ENCODE data around the gene ABCA12.
"Not testable (repeated sequence)": the region's sequence is repeated elsewhere in the genome, so short reads cannot be mapped to it uniquely, and the experiment has no call there.

The ABCA12 gene, protein sequence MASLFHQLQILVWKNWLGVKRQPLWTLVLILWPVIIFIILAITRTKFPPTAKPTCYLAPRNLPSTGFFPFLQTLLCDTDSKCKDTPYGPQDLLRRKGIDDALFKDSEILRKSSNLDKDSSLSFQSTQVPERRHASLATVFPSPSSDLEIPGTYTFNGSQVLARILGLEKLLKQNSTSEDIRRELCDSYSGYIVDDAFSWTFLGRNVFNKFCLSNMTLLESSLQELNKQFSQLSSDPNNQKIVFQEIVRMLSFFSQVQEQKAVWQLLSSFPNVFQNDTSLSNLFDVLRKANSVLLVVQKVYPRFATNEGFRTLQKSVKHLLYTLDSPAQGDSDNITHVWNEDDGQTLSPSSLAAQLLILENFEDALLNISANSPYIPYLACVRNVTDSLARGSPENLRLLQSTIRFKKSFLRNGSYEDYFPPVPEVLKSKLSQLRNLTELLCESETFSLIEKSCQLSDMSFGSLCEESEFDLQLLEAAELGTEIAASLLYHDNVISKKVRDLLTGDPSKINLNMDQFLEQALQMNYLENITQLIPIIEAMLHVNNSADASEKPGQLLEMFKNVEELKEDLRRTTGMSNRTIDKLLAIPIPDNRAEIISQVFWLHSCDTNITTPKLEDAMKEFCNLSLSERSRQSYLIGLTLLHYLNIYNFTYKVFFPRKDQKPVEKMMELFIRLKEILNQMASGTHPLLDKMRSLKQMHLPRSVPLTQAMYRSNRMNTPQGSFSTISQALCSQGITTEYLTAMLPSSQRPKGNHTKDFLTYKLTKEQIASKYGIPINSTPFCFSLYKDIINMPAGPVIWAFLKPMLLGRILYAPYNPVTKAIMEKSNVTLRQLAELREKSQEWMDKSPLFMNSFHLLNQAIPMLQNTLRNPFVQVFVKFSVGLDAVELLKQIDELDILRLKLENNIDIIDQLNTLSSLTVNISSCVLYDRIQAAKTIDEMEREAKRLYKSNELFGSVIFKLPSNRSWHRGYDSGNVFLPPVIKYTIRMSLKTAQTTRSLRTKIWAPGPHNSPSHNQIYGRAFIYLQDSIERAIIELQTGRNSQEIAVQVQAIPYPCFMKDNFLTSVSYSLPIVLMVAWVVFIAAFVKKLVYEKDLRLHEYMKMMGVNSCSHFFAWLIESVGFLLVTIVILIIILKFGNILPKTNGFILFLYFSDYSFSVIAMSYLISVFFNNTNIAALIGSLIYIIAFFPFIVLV (N-terminal part only)

DNA sequence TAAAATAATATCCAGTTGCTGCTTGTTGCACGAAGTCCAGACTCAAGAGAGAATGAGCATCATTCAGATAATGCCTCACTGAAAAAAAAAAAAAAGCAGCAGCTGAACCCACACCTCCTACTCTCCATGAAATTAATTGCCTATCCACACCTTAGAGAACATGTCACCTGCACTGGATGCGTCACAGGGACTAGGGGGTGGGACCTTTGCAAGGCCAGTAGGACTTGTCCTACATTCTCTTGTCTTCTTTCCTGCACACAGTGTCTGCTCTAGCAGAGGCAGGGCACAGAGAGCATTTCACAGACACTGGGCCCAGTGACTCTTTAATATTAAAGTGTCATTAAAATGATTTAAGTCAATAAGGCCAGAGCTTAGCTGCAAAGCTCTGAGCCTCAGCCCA lies at the start of gene ABCA12:
TSS of gene ABCA12 (minus strand) at position 148 of the 400 bp plus-strand sequence. CDS start 418 bp downstream, outside the sequence.
- DNase-seq: no peak

DNA sequence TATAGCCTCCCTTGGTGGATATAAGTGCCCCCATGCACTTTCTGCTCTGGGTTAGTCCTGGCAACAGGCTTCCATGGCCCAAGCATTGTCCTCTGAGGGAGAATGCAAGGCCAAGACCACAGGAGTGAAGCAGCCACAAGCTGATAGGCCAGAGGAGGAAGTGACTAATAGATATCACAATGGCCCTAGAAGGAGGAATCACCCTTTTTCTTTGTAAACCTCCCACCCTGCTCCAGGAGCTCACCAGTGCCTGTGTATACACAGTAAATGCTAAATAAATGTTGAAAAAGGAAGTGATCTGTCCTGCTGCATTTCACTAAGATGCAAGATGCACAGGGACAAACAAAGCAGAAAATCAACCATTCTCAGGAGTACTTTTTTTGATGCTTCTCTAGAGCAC lies 49.7 kb upstream of the ABCA12 start:
- DNase-seq: no peak

DNA sequence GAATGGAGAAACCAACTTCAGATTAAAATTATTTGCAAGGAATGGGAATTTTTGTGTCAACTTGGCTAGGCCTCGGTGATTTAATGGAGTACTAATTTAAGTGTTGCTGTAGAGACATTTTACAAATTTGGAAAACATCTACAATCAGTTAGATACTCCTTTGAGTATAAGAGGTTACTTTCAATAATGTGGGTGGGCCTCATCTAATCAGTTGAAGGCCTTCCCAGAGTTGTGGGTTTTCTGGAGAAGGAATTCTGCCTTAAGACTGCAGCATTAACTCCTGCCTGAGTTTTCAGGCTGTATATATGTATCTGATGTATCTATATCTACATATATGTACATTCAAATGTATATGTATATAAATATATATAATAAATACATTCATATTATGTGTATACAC lies 47.6 kb upstream of the ABCA12 start:
- no peak for DNase-seq

DNA sequence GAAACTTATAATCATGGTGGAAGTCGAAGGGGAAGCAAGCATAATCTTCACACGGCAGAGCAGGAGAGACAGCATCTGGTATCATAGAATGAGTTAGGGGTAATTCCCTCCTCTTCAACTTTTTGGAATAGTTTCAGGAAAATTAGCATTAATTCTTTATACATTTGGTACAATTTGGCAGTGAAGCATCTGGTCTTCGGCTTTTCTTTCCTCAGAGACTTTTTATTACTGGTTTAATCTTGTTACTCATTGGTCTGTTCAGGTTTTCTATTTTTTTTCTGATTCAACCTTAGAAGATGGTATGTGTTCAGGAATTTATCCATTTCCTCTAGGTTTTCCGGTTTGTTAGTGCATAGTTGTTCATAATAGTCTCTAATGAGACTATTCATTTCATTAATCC lies 39.7 kb upstream of the ABCA12 start:
- DNase-seq: no peak

DNA sequence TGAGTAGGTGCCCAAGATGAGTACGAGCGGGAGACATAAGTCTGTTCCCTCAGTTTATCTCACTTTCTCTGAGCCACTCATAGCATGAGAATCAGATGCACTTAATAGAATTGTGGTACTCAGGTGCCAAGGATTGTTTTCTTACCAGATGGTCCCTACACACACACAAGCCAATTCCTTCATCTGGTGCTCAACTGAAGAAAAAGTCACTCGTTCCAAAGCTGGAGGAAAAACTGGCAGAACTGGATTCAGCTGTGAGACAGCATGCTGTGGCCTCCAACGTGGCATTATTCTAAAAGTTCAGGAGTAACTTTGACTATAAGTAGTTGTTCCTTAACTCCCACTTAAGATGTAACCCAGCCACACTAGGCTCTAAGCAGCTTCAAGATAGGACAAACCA lies 33.4 kb upstream of the ABCA12 start:
- no peak for DNase-seq

DNA sequence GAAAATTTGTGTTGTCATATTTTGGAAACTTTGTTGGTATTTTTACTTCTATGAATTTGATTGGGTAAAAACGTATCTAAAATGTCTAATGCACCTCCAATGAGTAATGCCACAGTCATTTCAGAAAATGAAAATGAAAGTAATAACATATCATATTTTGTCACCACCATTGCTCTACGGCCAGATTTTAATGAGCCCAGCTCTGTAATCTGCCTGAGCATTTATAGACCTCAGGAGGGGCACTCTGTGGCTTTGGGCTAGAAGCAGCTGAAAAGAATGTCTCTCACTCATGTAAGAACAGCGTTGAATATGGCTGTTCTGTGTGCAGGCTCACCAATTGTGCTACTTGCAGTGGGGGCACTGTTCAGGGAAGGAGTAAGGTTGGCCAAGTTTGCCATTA lies 32.7 kb upstream of the ABCA12 start:
- no peak for DNase-seq

DNA sequence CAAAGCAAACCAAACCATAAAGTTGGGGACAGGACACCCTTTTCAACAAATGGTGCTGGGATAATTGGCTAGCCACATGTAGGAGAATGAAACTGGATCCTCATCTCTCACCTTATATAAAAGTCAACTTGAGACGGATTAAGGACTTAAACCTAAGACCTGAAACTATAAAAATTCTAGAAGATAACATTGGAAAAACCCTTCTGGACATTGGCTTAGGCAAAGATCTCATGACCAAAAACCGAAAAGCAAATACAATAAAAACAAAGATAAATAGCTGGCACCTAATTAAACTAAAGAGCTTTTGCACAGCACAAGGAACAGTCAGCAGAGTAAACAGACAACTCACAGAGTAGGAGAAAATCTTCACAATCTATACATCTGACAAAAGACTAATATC lies 28.1 kb upstream of the ABCA12 start:
- DNase-seq: not testable (repeated sequence)

DNA sequence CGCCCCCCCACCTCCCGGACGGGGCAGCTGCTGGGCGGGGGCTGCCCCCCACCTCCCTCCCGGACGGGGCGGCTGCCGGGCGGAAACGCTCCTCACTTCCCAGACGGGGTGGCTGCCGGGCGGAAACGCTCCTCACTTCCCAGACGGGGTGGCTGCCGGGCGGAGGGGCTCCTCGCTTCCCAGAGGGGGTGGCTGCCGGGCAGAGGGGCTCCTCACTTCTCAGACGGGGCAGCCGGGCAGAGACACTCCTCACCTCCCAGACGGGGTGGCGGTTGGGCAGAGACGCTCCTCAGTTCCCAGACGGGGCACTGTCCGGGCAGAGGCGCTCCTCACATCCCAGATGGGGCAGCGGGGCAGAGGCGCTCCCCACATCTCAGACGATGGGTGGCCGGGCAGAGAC lies 24.9 kb upstream of the ABCA12 start:
- DNase-seq: not testable (repeated sequence)

DNA sequence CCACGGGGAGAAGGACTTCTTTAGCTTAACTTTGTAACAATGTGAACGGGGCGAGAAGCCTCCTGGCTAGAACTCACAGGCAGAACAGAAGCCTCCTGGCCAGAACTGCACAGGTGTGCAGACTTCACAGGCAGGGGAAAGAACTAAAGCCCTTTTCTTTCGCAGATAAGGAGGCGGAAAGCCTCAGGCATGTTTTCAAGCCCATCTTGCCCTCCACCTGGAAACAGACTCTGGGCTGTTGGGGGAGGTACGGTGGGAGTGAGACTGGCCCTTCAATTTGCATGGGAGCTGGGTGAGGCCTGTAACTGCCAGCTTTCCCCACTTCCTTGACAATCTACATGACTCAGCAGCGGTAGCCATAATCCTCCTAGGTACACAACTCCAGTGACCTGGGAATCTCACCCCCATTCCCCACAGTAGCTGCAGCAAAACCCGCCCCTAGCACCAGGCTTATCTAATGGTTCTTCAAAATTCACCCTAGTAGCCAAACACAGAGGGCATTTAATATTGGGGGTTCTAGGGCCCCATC lies 22.9 kb upstream of the ABCA12 start:
- peak; percentile 73 for DNase-seq

DNA sequence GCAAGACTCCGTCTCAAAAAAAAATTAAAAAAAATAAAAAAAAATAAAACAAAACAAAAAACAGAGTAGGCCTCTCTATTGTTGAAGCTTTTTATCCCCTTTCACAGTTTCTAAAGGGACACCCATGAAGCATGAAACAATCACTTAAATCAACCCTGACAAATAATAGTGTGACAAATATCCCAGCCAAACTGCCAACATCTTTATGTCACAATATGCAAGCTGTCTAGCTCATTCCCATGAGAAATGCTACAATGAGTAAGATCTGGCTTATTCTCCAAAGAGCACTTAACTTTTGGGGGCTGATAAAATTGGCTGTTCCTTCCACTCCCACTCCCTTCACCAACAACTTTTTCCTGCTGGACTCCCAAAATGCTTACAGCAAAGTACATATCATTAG lies 21.7 kb upstream of the ABCA12 start:
- no peak for DNase-seq

DNA sequence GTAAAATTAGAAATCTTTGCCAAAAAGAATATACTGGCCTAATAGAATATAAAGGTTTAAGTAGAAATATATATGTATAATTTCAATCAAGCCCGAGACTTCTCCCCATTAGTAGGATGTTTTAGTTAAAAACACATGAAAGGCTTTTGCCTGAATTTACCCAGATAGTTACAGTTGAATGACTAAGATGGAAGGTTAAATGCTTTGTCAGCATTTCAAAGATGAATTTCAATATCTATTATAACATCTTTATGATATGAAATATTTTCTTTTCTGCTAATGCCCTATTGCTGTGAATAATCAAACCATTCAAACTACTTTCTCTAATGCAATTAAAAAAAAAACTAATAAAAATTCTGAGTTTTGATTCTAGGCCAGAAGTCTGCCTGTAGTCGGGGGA lies 18.0 kb upstream of the ABCA12 start:
- DNase-seq: no peak

DNA sequence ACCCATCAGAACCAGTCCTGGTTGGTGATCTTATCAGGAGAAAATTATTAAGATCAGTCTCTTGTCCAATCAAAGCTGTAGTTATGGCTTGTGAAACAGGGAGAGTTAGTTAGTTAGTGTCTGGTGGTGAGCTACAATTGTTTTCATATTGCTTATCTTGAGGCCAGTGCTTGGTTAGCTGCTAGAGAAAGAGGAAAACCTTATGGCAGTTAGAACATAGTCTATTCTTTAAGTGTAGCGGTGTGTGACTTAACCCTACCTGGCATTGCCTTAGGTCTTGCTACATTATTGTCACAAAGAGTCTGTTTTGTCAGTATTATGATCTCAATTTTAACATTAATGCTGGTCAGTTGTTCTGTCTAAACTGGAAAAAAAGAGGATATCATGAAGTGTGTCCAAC lies 11.5 kb upstream of the ABCA12 start:
- no peak for DNase-seq

DNA sequence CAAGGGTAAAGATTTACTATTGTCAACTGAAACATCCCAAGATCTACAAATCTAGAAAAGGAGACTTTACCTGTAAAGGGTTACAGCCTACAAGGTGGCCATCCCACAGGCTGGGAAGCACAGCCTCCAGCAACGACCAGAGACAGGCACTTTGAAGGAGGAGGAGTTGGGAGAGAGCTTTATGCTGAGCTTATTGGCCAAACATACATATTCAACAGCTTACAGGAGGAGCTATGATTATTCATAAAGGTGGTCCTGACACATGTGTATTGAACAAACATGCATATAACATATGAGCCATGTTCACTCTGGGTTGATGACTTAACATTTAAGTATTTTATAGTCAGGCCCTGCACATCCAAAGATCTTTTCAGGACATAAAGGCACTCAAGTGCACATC lies 11.1 kb upstream of the ABCA12 start:
- no peak for DNase-seq

DNA sequence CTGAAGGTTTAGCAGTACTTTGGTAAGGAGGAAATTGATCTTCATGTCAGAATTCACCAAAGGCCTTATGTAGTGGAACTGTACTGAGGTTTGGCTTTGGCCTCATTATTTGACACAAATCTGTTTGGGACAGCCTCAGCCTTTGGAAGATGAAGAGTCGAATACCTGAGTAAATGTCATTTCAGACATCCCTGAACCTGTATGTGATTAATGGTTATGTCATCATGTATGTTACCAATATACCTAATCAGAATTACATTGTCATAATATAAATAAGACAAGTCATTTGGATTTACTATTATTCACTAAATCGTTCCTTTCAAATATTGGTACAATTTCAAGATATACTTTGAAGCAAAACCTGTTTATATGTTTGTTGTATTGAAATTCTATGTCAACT lies 10.6 kb upstream of the ABCA12 start:
- no peak for DNase-seq

DNA sequence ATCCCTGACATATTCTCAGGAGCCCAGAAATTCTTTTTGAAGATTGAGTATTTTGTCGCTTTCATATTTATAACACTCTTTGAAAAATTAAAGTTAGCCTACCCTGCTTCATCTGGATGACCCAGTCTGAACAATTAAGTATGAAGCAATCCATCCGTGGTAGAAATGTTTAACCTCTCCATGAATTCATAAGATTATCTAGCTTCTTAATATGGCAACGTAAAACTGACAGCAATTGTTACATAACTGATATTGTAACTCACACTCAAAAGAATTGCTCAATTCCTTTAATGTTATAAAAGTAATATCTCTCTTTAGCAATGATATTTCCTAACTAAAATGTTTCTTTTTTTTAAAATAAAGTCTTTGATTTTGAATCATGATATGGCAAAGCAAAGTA lies 7.2 kb upstream of the ABCA12 start:
- no peak for DNase-seq

DNA sequence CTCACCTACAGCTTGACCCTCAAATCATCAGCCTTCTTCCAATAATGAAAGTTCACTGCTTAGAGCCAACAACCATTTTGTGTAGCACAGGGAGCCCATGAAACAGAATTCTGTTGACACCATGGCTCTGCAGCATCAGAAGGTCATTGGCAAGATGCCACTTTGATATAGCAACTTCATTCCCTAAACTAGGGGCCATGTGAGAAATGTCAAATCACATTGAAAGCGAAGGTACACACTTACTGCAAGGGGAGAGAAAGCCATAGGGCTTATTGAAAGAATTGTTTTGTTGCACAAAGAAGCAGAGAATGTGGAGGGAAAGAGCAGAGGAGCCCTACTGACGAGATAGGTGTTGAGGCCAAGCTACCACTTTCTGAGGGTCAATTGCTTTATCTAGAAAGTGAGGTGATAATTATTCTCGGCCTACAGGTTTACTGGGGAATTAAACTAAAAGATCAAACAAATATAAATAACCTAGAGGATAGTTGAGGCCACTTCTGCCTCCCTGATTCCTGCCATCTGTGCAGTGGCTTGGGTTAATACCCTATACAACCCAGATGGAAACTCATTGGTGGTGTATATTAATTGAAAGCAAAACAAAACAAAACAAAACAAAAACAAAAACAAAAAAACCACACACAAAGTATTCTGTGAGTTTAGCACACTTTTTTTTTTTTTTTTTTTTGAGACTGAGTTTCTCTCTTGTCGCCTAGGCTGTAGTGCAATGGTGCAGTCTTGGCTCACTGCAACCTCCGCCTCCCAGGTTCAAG lies 5.9 kb upstream of the ABCA12 start:
- DNase-seq: no peak

DNA sequence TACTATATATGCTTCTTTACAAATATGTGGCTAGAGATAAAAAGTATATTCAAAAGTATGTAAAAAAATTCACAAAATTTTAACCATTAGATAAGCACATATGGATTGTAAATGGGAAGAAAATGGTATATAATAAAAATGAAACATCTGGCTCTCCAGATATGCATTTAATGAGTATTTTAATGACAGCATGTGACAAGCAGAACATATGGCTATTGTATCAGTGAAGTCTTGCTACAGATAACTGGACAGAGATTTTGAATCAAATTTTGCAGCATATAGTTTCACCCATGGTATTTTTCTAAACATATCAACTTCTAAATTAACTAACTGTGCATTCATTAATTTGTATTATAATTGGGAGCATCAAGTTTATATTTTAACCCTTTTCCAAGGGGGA lies 5.0 kb upstream of the ABCA12 start:
- DNase-seq: no peak

DNA sequence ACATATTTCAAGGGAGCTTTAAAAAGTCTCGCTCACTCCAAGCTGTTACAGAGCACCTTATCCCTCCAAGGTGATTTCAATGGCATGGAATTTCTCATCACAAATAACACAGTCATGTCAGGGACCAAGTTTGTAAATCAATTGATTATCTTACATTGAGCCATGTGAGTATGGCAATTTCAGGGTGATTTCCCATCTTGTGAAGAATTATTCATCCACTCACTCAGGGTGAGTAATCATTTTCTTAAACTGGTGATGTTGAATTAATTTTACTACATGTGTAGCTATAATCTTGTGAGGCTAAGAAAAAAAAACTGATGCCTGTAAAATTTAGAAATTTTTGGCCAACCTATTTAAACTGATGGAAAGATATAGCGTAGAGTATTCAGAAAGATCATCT lies 3.3 kb upstream of the ABCA12 start:
- DNase-seq: no peak

DNA sequence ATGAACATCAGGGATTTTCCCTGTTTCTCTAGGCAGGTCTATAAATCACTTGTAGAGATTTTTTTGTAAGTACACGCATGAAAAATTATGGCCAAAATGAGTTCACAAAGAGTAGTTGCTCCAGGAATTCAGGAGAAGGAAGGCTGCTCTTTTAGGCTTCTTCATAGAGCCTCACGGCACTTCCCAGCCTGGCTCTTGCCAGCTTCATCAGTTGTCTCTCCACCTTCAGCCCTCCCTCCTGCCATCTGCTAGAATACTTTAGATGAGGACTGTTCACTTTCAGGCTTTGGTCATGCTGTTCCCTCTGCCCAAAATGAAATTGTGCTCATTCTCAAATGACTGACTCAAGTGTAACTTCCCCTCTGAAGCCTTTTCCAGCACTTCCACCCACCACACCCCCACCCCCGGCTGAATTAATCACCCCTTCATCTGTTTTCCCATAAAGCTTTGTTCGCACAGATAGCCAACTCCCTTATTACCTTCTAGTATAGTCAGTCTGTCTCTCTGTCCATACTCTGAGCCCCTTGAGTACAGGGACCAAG lies 1.8 kb upstream of the ABCA12 start:
- DNase-seq: no peak

DNA sequence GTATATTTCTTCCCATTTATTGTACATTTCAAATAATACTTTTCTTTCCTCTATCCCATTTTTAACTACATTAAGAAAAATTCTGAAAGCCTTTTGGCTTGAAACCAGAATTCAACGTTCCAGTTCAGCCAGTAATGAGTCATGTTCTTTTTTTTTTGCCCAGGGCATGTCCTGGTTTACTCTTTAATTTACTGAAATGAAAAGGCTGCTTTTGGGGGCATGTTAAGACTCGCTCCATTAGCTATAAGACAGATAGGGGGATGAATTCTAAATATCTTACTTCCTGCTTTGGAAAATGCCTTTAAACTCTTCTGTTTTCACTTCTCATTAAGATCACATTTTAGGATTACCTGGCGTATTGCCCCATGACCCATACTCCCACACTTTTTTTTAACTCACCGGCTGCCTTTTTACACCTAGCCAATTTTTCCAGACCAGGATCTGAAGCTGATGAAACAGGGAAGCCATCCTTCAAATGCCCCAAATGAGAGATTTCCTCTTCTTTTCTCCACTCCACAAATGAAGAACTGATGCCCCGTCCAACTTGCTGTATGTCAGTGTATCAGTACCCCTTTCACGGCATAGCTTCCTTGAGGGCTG lies 585 bp downstream of the ABCA12 start:
- DNase-seq: no peak

DNA sequence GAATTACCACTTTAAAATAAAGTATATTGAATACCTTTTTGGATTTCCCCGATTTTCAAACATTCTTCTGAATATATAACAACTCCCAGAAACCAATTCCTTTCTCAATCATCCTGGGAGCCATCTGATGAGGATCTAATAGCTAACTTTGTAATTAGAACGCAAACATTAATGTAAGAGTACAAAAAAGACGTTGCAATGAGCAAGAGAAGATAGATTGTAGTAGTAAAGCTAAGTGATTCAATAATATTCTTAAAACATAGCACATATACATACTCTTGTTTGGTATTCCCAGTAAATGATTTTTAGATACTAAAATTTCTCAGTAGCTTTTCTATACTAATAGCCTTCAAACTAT lies 1.1 kb downstream of the ABCA12 start:
- no peak for DNase-seq
